ENCODE measurements around the gene NF2.

- no peak for TF ChIP-seq EZH2phosphoT487 (IDR thresholded peaks at IDR 0.05; ENCODE audit: insufficient read depth, low read depth)
- TF ChIP-seq EZH2 (IDR thresholded peaks at IDR 0.05; ENCODE audit: insufficient read depth, poor library complexity, severe bottlenecking), result no peak
Measured at GRCh38 chr22:29658176-29658575, 54.7 kb downstream of the NF2 start.
